GM18951 (cell line): ENCODE measurements around the gene UNC79.

ENCODE experiments used
- POLR2A ChIP-seq: IDR thresholded peaks from 4 replicates; pipeline ENCODE4 v1.6.1; 2011; ENCODE audit warnings: mild to moderate bottlenecking; ENCODE audit not compliant: insufficient read length, insufficient read depth; ENCODE audit errors: extremely low read depth
- in situ Hi-C: fragments of 300-500 bp; cut with MboI; formaldehyde crosslinking; loops from one replicate; pipeline ENCODE4 v1.12.0; 2022; ENCODE audit warnings: low sequenced_read_pairs, mixed read lengths, inconsistent platforms; ENCODE audit not compliant: unreplicated experiment

The UNC79 gene

DNA sequence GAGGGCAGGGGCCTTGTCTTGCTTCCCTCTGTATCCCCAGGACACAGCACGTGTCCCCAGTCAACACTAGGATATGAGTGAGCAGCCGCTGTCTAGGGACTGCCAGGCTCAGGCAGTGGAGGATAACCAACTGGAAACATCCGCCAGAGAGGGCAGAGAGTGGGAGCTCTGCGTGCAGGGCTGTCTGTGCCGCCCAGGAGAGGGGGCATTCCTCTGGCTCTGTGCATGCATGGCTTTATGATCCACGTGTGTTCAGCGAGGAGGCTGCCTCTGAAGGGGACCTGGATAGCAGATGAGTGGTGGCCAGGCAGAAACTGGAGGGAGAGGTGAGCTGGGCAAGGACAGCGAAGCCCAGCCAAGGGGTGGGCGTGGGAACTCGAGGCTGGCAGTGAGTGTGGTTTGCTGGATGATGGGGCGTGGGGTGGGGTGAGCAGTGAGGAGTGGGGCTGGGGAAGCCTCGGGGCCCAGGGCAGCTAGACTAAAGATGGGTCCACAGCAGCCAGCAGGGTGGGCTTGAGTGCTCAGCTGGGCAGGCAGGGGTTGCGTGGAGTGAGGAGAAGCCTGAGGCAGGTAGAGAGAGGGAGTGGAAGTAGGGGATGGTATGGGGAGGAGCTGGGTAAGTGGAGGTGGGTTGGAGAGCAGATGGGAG is 284.7 kb downstream of the UNC79 start:
- TF ChIP-seq POLR2A = no peak
- in situ Hi-C loops = no loop called here

DNA sequence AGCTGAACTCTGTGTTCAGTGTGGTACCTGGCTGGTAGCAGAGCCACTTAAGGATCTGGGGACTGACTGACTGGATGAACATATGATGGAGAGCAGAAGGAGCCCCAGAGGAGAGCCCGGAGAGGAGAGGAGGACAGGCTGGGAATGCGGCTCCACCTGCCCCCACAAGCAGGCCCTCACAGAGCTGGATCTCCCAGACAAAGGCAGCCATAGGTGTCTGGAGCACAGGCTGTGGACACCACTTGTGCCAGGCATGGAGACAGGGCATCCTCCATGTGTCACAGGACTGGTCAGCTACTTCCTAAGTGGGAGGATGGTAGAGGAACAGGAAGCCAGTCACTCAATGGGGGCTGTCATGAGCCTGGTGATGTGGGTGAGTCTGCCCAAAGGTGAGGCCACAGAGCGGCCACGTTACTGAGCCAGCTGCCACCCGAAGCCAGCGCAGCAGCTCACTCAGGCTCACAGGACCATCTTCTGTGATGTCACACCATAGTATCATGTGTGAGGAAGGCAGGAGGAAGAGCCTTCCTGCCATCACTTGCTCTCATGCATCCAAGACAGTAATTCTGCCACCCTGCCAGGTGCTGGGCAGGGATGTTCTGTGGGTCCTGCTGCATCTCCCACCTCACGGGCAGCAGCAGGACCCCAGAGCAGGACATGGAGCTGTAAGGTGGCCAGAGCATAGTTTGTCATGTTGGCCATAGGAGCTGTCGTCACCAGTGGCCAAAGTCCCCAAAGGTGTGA is 285.4 kb downstream of the UNC79 start:
- in situ Hi-C loops = no loop called here
- no peak for TF ChIP-seq POLR2A

DNA sequence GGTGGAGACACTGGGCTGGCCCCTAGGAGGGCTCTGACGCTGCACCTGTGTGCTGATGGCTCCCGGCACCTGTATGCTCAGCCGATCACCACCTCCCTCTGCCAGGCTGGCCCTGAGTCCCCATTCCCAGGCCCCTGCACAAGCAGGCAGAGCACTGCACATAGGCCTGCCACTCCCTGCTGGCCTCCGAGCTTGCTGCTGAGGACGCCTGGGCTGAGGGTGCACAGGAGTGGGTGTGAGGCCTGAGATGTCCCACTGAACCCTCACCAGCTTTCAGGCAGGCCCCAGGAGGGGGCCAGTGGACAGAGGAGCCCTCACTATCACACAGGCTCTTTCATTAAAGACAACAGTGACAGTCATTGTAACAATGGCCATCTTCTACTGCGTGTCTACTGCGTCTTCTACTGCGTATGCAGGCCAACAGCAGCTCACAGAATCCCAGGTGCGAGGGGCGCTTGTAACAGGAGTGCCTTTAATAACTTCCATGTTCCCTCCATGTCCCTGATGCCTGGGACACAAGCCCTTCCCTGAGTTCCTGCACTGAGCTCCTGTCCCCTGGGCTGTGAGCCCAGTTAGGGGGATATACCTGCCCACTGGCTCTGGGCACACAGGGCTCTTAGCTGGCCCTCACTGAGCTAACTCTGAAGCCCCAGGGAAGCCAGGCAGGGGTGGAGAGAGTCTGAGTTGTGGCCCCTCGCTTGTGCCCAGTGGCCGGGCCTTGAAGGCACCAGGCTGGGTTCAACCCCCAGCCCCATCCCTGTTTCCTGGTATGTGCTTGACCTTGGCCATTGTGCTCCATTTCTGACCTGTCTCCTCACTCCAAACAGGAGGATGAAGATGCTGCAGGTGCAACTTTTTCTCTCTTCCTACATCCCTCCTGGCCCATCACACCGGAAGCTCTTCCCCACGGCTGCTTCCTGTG is 286.3 kb downstream of the UNC79 start:
- TF ChIP-seq POLR2A = no peak
- in situ Hi-C loops = no loop called here

DNA sequence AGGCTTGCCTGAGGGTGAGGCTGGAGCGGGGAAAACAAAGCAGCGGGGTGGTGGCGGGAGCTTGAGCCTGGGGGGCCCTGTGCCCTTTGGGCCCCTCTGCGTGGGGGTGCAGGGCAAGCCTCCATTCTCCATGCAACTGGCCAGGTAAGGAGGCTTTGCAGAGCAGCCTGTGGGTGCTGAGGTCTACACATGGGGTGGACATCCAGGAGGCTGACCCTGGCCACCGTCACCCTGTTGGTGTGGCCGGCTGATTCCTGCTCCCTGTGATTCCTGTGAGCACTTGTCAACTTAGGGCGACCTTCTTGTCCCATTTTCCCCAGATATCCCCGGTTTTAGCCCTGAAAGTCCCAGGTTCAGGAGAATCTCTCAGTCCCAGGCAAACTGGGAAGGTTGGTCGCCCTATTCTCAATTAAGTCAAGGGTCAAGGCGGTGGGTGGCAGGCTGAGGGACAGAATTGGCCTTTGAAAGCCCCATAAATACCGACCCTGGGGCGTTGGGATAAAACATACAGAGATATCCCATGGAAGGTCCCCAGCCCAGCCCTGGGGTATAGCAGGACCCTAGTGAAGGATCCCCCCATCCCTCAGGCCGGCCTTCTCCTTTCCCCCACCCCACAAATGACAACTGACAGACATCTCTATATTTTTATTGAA is 287.1 kb downstream of the UNC79 start:
- in situ Hi-C loops = no loop called here
- TF ChIP-seq POLR2A = no peak

DNA sequence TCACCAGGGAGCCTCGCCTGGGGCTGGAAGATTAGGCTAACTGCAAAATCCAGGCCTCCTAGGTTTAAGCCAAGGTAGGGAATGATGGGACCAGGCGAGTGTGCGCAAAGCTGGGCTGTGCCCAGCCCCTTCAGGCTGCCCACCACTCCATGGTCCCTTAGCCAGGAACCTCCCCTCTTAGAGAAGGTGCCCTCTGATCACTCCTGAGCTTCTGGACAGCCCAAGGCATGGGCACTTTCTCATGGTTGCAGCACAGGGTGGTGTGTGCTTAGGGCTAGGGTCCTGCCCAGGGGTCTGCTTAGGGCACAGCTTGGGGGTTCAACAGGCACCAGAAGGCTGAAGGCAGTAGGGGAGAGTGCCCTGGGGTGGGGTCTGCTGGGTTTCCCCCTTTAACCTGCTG is 288.5 kb downstream of the UNC79 start:
- no peak for TF ChIP-seq POLR2A
- in situ Hi-C loops = no loop called here

DNA sequence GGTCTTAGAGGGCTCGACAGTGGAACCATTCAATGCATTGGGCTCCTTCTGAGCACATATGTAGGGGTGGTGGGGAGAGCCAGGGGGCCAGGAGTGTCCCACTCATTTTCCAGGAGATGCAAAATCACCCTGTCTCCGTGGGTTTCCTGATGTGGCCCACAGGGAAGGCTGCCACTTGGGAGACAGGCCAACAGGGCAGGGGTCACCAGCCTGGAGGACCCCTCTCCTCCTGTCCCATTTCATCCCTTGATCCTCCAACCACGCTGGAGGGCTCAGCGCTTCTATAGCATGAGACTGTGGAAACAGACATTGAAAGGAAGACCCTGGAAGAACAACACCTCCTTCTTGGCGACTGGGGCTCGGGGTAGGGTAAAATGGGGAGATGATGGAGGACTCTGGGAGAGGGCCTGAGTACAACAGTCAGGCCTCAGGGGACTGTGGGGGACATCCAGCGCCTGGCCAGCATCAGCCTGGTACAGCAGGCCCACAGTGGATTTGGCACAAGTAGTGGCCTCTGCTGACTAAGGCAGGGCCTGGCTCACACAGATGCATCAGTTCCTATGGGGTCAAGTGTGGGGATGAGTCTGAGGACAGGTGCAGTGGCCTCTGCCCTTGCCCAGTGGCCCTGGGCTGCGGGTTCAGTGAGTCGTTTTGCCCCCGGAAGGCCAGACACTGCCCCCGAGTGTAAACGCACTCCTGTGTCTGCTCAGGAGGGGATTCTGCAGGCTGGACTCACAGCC is 289.5 kb downstream of the UNC79 start:
- in situ Hi-C loops = no loop called here
- TF ChIP-seq POLR2A = no peak

DNA sequence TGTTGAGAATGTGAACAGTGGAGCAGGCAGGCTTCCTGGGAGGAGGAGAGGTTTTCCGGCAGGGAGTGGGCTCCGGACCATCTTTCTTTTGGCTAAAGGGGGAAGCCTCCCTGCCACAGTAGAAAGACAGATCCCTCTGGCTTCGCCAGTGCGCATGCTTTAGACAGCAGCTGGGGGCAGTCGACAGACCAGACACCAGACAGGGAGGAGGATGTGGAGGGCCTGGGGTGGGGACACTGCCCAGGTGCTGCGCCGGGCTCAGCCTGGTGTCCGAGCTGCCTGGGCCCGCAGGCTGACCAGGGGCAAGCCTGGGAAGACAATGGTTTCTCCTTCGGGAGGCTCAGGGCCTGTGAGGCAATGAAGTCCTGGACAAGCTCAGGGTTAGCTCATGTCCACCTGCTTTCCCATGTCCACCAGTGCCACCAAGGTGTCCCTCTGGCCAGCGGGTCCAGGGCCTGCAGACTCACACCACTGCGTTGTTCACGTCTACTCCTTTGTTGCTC is 290.3 kb downstream of the UNC79 start:
- in situ Hi-C loops = no loop called here
- no peak for TF ChIP-seq POLR2A

DNA sequence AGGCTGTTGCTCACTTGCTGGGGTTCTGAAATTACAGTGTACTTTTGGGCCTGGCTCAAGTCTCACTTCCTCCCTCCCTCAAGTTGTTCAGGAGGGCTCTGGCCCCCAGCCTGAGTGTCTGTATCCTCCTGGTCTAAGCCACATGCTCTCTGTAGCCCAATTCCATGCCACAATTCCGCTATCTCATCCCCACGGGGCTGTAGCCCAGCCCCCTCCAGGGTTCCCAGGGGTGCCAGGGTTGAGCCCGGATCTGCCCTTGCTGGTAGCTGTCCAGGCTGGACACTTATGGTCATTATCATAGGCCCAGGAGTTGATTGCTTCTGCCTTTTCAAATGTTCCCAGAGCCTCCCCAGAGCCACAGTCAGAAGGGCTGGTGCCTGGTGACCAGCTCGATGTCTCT is 292.3 kb downstream of the UNC79 start:
- in situ Hi-C loops = no loop called here
- TF ChIP-seq POLR2A = no peak

DNA sequence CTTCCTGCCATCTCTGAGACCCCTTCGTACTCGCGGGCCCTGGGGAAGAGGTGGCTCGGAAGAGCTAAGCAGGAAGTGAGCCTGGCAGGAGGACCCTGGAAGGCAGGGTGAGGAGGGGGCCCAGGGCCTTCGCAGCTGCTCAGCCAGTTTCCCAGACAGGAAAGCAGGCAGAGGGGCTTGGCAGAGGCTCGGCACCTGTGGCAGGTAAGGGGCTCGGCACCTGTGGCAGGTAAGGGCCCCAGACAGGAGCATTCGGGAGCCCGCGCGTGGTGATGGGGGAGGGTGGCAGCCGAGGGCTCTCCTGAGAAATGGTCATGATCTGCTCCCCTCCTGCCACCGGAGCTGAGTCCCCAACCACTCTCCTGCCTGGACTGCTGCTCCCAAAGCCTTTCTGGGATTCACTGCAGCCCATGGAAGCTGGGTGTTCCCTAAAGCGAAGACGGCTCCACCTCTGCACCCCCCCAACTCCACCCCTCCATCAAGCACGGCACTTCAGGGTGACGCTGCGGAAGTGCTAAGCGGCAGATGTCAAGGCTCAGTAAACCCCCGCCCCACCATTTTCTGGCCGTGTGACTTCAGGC is 294.4 kb downstream of the UNC79 start:
- no peak for TF ChIP-seq POLR2A
- in situ Hi-C loops = no loop called here

DNA sequence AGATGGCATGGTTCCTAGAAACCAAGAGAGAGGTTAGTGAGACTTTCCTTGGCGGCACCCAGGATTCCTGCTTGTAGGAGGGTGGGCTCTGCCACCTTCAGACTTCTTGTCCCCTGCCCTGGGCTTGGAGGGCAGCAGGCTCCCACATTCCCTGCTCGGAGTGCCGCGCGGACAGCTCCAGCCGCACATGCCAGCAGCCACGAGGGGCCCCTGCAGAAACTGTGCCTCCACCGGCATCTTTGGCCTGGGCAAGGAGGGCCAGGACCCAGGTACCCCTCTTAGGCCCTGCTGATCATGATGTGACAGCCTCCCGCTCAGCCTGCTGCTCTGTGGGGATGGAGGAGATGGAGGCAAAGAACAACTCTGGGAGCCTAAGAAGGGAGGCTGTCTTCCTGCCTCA is 295.3 kb downstream of the UNC79 start:
- in situ Hi-C loops = no loop called here
- no peak for TF ChIP-seq POLR2A

DNA sequence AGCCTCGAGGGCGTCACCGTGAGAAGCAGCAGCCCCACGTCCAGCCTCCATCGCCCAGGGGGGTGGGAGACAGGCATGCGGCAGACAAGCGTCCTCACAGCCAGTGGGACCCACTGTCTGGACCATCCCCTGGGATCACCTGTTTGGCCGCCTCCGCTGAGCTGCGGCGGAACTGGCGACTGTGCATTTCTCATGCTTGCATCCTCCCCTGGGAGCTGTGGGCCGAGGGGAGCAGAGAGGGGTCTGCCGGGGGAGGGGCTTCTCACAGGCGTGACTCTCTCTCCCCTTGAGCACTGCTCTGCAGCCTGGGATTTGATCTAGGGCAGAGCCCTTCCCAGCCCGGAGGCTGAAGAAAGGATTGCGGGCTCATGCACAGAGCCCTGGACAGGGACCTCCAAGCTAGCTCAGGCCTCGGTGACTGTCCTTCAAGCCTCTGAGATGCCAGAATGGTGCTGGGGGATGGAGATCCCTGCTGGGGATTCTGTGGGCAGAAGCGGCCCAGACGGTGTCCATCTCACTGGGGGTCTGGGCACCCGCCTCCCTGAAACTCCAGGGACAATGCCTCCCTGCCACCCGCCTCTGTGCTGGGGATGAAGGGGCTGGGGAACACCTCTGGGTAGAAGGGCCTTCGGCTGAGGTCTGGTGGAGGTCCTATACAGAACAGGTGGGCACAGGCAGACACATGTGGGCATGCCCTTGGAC is 296.5 kb downstream of the UNC79 start:
- no peak for TF ChIP-seq POLR2A
- in situ Hi-C loops = no loop called here
